Uterus (tissue), 2 donors: ENCODE measurements around the gene FIBCD1.

Experiments used
- POLR2A ChIP-seq, 2 donors: fragments of 450-650 bp; IDR thresholded peaks; one replicate each; pipeline ENCODE4 v1.6.1; 2016; ENCODE audit warnings: antibody characterized with exemption in 2 of 2, mild to moderate bottlenecking in 1 of 2, moderate library complexity in 1 of 2
- TF ChIP-seq, protein P1 (sequence below), 4 experiments: fragments of 200-600 bp in 2 of 4; fragments of 450-650 bp in 2 of 4; sonication (generic) in 2 of 4; IDR thresholded peaks; one replicate each; pipeline ENCODE4 v1.5.1; 2016 to 2019; ENCODE audit warnings: antibody characterized with exemption in 4 of 4, mild to moderate bottlenecking in 2 of 4, moderate library complexity in 1 of 4

DNA sequence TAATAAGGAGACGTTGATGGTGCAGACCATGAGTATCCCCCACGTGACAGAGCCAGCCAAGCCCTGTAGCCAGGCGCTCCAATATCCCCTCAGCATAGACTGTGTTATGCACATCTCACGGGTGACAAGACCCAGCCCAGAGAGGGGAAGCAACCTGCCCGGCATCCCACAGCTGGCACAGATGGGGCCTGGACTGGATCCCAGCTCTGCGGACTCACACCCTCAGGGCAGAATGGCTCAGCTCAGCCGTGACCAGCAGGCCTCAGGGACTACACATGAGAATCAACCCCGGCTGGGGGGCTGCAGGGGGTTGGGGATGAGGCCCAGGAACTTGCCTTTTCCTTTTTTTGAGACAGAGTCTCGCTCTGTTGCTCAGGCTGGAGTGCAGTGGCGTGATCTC is 11.7 kb downstream of the FIBCD1 start:
- TF ChIP-seq, protein P1, sequence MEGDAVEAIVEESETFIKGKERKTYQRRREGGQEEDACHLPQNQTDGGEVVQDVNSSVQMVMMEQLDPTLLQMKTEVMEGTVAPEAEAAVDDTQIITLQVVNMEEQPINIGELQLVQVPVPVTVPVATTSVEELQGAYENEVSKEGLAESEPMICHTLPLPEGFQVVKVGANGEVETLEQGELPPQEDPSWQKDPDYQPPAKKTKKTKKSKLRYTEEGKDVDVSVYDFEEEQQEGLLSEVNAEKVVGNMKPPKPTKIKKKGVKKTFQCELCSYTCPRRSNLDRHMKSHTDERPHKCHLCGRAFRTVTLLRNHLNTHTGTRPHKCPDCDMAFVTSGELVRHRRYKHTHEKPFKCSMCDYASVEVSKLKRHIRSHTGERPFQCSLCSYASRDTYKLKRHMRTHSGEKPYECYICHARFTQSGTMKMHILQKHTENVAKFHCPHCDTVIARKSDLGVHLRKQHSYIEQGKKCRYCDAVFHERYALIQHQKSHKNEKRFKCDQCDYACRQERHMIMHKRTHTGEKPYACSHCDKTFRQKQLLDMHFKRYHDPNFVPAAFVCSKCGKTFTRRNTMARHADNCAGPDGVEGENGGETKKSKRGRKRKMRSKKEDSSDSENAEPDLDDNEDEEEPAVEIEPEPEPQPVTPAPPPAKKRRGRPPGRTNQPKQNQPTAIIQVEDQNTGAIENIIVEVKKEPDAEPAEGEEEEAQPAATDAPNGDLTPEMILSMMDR (IDR thresholded peaks at IDR 0.05): no peak
- TF ChIP-seq POLR2A (IDR thresholded peaks at IDR 0.05): no peak
